Brain pericyte (primary cell): Measurements from ENCODE around the gene CD48.
"Not testable (repeated sequence)": the region's sequence is repeated elsewhere in the genome, so short reads cannot be mapped to it uniquely, and the experiment has no call there.

Experiments used
- DNase-seq: peaks from one replicate; pipeline ENCODE4 v3.0.0-alpha.2; 2012; ENCODE audit warnings: low read depth, low spot score

CD48 gene

DNA sequence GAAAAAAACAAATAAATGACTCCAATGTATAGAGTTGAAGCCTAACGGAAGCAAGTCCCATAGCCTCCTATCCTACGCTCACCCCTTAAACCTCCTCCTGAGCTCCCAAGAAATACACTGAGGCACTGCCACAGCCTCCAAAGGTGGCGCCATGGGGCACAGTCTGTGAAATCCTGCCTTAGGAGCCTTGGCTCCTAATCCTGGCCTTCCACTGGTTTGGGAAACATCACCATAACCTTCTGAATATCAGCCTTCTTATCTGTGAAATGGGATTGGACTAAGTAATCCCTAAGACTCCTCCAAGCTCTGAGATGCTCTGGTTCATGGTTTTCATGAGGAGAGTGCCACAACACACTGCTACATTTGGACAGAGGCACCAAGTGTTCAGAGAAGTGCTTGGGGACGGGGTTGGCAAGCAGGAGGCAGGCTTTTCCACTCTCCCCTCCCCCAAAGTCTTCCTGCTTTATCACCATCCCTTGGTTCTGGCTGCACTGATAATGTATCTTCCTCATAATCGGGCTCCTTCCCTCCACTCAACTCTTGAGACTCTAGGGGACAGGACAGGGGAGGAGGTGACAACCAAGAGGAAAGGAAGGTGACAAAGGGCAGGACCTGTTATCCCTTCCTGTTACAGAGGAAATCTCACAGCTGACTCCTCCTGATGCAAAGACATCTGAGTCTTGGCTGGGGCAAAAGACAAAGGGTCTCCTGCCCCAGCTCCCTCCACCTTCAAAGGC lies 30.2 kb upstream of the CD48 start:
- DNase-seq, result no peak

- no peak for DNase-seq
Measured at GRCh38 chr1:160741092-160741501, 29.5 kb upstream of the CD48 start.

DNA sequence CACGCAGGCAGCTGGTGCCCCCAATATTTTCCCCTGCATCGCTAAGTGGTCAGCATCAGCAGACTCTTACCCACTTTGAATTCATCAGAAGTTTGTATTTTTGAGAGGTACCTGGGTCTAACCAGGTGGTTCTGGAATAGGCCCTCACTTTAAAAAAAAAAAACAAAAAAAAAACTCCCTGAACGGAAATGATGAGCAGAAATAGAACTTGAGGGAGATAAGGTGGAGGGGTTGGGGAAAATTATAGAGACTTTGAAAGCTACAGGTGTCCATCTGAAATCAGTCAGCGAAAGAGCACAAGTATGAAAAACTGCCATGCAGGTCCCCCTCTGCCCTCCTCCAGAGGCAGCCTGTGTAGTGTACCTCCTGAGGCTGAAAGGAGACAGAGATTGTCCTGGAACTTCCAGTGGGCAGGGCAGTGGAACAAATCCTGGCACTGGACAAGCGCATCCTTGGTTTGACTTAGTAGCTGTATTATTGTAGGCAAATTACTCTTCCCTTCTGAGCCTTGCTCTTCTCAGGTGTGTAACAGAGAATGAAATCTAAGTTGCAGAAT lies 28.6 kb upstream of the CD48 start:
- no peak for DNase-seq

DNA sequence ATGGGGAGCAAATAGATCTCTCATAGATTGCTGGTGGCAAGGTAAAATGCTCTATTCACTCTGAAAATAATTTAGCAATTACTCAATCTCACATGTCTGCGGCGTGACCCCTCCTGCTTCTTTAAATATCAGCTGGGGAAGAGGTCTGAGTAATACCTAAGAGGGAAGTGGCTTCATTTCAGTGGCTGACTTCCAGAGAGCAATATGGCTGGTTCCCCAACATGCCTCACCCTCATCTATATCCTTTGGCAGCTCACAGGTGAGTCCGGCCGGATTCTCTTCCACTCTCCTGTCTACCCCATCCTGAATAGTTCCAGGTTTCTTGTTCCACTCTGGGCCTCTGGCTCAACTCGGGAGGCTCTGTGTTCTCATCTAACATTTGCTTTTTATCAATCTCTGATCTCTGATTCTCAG lies 27.5 kb upstream of the CD48 start, which contains the start of gene SLAMF7:
SLAMF7 (plus strand) TSS at position 150 of the 414 bp plus-strand sequence; CDS start at position 205, 55 bp downstream.
- no peak for DNase-seq

DNA sequence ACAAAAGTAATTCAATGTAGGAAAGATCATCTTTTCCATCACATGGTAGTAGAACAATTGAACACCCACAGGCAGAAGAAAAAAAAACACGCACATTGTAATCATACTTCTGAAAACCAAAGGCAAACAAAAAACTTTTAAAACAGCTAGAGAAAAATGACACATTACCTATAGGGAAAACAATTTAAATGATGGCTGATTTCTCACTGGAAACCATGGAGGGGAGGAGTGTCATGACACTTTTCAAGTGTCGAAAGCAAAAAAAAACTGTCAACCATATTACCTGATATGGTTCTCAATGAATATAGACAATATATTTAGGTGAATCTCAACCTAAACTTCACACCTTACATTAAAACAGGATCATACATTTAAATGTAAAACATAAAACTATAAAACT lies 26.6 kb upstream of the CD48 start:
- no peak for DNase-seq

GRCh38 chr1:160734301-160734700 lies 22.7 kb upstream of the CD48 start:
- no peak for DNase-seq

DNA sequence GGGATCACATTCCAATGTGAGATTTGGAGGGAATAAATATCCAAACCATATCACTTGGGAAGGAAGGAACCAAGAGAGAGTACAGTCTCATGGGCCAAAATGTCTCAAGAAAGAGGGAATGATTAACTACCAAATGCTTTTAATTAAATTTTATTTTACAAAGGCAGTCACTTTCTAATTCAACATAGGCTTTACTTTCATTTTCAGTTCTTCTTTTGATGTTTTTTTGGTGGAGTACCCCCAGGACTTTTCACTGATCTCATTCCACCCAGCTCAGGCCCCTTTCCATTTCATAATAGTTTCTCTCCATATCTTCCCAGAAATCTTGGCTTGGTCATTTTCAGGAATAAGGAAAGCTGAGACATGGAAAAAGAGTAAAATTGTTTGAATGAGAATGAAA lies 22.3 kb upstream of the CD48 start:
- no peak for DNase-seq

DNA sequence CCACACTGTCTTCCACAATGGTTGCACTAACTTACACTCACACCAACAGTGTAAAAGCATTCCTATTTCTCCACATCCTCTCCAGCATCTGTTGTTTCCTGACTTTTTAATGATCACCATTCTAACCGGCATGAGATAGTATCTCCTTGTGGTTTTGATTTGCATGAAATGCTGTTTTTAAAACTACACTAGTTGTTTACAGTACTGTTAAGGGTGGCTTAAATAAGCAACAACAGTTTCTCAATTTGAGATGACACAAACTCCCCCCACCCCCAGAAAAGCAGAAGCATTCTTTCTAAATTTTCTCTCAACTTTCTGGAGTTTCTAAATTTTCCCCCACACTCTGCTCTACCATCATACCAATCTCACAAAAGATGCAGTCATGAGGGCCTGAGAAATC lies 20.4 kb upstream of the CD48 start:
- no peak for DNase-seq

GRCh38 chr1:160731564-160731963 lies 19.9 kb upstream of the CD48 start:
- not testable (repeated sequence) for DNase-seq

GRCh38 chr1:160727316-160727640 lies 15.7 kb upstream of the CD48 start:
- no peak for DNase-seq

GRCh38 chr1:160726498-160727315 lies 15.1 kb upstream of the CD48 start:
- DNase-seq, result no peak

- no peak for DNase-seq
Measured at GRCh38 chr1:160726114-160726497, 14.5 kb upstream of the CD48 start.

GRCh38 chr1:160724465-160725242 lies 13.0 kb upstream of the CD48 start:
- no peak for DNase-seq

GRCh38 chr1:160723332-160723731 lies 11.7 kb upstream of the CD48 start:
- DNase-seq, result no peak

- no peak for DNase-seq
Measured at GRCh38 chr1:160722726-160723125, 11.1 kb upstream of the CD48 start.

DNA sequence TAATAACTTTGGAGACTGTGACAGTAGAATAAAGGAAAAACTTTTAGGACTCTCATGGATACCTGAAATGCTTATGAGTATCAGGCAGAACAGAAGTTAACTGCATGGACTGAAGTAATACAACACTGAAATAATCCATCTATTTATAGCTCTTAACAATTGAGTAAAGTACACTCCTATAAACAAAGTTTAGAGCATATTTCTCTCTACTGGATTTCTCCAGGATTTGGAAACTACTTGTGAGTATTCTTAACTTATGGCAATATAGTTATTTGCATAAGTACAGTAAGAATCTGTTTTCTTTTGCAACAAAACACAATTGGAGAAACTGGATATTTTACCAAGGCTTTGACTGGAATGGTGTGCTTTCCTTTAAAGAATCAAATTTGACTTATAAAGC lies 9.9 kb upstream of the CD48 start:
- no peak for DNase-seq

- no peak for DNase-seq
Measured at GRCh38 chr1:160720356-160721085, 8.9 kb upstream of the CD48 start.

- no peak for DNase-seq
Measured at GRCh38 chr1:160718210-160718609, 6.6 kb upstream of the CD48 start.

GRCh38 chr1:160717306-160717705 lies 5.7 kb upstream of the CD48 start:
- DNase-seq, result no peak

DNA sequence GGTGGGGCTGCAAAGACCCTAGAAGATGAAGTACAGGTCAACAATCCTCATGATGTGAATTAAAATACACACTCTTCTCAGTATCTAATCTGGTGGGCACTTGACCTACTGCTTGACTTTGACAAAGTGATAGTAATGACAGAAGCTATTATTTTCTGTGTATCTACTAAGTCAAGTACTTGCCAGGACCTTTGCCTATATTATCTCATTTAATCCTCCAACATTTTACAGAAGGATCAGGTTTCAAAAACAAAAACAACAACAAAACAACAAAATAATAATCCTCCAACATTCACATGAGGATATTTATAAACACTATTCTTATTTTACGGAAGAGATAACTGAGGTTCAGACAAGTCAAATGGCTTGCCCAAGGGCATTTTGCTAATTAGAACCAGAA lies 4.4 kb upstream of the CD48 start:
- no peak for DNase-seq

DNA sequence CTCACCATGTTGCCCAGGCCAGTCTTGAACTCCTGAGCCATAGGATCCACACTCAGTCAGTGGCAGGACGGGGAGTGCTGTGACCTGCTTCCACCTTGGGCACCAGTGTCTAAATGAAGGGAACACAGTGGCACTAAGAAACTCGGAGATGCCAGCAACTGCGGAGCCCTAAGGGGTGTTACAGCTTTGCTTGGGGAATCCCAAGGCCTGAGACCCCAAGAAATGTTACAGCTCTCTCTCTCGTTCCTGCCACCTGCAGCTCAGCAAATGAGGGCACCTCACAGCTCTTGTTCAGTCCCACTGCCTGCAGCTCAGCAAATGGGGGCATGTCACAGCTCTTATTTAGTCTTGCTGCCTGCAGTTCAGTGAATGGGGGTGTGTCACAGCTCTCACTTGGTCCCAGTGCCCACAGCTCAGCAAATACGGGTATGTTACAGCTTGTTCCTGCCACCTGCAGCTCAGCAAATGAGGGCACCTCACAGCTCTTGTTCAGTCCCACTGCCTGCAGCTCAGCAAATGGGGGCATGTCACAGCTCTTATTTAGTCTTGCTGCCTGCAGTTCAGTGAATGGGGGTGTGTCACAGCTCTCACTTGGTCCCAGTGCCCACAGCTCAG lies 2.5 kb upstream of the CD48 start:
- not testable (repeated sequence) for DNase-seq
